Measurements from ENCODE around the gene TUBB2A.
"Not testable (repeated sequence)": the region's sequence is repeated elsewhere in the genome, so short reads cannot be mapped to it uniquely, and the experiment has no call there.

Gene TUBB2A

GRCh38 chr6:3151691-3152090 lies 5.7 kb downstream of the TUBB2A start:
- no peak for DNase-seq

- no peak for DNase-seq
Measured at GRCh38 chr6:3147914-3148757, 9.2 kb downstream of the TUBB2A start.

- DNase-seq, result no peak
Measured at GRCh38 chr6:3144571-3144970, 12.8 kb downstream of the TUBB2A start.

GRCh38 chr6:3143158-3143557 lies 14.2 kb downstream of the TUBB2A start:
- no peak for DNase-seq

GRCh38 chr6:3142536-3142935 lies 14.8 kb downstream of the TUBB2A start:
- no peak for DNase-seq

GRCh38 chr6:3140201-3140600 lies 17.1 kb downstream of the TUBB2A start:
- DNase-seq, result no peak

- no peak for DNase-seq
Measured at GRCh38 chr6:3139090-3139903, 18.0 kb downstream of the TUBB2A start.

GRCh38 chr6:3138341-3138740 lies 19.0 kb downstream of the TUBB2A start:
- DNase-seq, result no peak

GRCh38 chr6:3137873-3138272 lies 19.5 kb downstream of the TUBB2A start:
- not testable (repeated sequence) for DNase-seq

GRCh38 chr6:3137057-3137777 lies 20.1 kb downstream of the TUBB2A start:
- no peak for DNase-seq

- no peak for DNase-seq
Measured at GRCh38 chr6:3136292-3137011, 20.9 kb downstream of the TUBB2A start.

GRCh38 chr6:3135668-3136291 lies 21.6 kb downstream of the TUBB2A start:
- no peak for DNase-seq

GRCh38 chr6:3133515-3133914 lies 23.8 kb downstream of the TUBB2A start:
- DNase-seq, result no peak

GRCh38 chr6:3131695-3132094 lies 25.6 kb downstream of the TUBB2A start:
- no peak for DNase-seq

GRCh38 chr6:3128356-3129108 lies 28.8 kb downstream of the TUBB2A start:
- DNase-seq, result no peak

- DNase-seq, result no peak
Measured at GRCh38 chr6:3125815-3126214, 31.5 kb downstream of the TUBB2A start.

GRCh38 chr6:3124667-3125066 lies 32.7 kb downstream of the TUBB2A start:
- no peak for DNase-seq

- no peak for DNase-seq
Measured at GRCh38 chr6:3122823-3123182, 34.5 kb downstream of the TUBB2A start.

- DNase-seq, result no peak
Measured at GRCh38 chr6:3120765-3121089, 36.6 kb downstream of the TUBB2A start.

- DNase-seq, result no peak
Measured at GRCh38 chr6:3119040-3119723, 38.2 kb downstream of the TUBB2A start.
